HG02981 (cell line): Measurements from ENCODE around the gene TMEM198.

Source experiments
- ATAC-seq: cut with Tn5 transposase; IDR thresholded peaks from one replicate; pipeline ENCODE4 v1.9.1; 2021; ENCODE audit warnings: mild to moderate bottlenecking, moderate library complexity; ENCODE audit not compliant: unreplicated experiment

The TMEM198 gene

DNA sequence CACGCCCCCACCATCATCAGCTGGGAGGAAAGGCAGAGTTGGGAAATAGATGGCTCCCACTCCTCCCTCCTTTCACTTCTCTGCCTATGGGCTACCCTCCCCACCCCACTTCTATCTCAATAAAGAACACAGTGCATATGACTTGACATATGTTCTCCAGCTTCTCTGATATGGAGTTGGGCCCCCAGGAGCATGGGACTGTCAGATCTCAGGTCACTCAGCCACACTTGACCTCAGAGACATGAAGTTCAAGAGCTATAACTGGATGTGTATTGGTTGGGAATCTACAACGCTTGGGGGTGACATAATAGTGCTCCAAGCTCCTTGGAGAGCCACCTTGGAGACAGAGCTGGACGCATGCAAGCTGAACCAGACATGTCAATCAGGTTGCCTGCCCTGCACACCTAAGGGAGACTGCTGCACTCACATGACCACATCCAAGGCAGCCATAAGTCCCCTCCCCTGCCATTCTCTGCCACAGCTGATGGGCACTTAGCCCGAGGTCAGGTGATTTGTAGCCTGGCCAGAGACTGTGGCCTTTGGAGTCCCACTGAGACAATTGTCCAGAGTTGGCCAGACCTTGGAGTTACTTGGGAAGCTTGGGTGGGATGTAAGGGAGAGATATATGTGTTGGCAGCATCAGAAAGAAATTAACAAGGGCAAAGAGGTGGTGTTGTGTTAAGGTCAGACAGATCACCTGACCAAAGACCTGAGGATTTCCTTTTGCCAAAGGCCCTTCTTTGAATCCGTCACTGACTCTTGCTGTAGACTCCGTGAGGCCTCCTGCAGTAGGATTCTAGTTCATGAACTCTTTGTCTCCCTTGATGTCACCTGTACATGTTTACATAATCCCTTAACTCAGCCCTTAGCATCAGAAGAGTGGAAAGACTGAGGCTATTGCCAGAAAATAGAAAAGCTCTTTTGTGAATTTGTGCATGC, 32.0 kb downstream of the TMEM198 start:
- ATAC-seq: no peak

DNA sequence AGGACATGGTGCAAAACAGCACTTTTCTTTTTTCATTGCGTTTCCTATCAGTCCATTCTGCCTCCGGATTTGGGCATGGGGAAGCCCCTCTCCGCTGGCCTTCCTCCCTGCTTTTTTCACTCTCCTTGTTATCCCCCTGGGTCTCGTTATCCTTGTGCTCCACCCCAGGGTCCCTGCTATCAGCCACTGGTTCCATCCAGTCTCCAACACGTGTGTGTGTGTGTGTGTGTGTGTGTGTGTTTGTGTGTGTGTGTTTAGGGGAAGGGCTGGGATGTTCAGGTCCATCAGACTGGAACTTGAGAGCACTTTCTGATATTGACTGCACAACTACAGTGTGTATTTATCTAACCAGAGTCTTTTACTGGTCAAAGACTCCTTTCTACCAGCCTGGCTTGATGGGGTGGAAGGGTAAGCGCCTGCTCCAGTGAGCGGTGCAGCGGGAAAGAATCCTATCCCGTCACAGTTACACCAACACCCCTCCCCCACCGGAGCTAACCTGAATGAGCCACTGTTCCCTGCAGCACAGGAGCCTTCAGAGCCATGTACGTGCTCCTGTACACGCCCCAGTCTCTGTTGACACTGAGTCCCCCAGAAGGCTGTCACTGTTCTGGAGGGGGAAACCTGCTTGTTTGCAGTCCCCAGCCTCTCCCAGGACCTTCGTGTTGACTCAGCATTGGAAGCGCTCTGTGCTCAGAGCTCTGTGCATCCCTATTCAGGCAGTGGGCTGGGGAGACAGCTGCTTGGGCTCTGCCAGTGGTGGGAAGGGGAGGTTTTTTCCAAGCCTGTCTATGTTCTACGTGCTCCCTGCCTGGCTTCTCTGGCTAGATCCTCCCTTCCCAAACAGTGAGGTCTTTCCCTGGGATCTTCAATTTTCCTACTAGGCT, 32.9 kb downstream of the TMEM198 start:
- ATAC-seq: no peak

DNA sequence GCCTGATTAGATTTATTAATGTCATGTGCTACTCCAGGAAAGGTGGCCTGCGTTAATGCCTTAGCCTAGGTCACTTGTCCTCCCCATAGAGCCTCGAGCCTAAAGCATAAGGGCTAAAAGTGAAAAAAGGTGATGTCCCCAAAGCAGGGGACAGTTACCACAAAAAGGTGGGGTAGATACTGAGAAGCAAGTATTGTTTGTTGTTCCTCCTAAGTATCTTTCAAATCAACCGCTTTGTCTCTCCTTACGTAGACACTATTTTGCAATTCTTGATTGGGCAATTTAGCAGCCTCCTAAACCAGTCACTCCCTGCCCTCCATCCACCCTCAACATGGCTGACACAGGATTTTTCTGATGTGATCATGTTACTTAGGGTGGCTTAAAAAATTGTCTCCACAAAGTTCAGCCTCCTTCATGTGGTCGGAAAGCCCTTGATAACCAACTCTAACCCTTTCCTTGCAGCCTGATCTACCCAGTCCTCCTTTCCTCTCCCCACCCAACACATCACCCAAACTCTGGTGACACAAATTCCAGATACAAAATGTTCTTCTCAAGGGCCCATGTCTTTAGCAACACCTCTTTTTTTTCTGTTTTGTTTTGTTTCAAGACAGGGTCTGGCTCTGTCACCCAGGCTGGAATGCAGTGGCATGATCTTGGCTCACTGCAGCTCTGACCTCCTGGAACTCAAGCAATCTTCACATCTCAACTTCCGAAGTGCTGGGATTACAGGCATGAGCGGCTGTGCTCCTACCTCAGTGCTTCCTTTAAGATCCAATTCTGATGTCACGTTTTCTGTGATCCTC, 35.2 kb downstream of the TMEM198 start:
- no peak for ATAC-seq

DNA sequence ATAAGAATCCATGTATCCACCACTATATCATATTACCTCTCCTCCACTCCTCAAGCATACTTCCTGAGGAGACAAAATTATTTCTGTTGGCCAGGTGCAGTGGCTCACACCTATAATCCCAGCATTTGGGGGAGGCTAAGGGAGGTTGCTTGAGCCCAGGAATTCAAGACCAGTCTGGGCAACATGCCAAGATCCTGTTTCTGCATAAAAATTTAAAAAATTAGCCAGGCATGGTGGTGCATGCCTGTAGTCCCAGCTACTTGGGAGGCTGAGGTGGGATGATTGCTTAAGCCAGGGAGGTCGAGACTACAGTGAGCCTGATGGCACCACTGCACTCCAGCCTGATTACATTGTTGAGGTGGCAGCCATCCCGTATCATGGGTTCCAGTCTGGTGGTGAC, 37.5 kb downstream of the TMEM198 start:
- ATAC-seq: no peak

DNA sequence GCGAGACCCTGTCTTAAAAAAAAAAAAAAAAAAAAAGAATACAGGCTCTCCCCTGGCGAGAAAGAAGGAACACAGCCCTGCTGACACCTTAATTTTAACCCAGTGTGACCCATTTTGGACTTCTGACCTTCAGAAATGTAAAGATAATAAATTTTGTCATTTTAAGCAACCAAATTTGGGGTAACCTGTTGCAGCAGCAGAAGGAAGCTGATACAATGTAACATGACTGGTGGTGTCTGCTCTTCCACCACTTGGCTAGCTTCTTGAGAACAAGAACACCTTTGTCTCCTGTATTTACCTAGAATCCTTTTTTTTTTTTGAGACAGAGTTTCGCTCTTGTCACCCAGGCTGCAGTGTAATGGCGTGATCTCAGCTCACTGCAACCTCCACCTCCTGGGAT, 47.3 kb downstream of the TMEM198 start:
- no peak for ATAC-seq

DNA sequence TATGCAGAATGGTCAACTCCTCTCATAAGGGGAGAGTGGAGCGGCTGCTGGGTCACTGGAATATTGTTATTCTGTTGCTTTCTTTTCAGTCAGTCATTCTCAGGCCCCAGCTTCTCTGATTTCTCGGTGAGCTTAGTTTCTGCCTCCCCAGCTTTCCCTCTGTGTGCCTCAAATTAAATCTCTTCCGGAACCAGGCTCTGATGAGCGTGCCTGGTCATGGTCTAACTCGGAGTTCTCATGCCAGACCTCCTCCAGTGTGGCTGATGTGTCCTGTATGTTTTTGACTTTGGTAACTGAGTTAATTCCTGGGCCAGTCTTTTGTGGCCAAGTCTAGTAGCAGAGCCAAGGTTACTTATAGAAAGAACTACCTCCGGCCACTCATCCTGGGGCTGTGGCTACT, 48.9 kb downstream of the TMEM198 start:
- ATAC-seq: no peak

DNA sequence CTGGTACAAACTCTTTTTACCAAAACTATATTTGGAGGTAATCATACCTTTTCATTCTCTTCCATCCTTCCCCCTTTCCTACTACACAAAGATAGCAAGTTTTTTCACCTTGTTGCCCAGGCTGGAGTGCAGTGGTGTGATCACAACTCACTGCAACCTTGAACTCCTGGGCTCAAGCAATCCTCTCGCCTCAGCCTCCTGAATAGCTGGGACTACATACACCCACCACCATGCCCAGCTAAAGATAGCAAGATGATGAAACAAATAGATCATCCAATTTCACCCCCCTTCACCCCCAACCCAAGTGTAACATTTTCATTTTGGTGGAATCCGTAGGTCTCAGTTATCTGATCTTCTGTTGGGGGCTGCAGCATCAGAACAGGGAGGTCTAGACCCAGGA, 49.3 kb downstream of the TMEM198 start:
- no peak for ATAC-seq

DNA sequence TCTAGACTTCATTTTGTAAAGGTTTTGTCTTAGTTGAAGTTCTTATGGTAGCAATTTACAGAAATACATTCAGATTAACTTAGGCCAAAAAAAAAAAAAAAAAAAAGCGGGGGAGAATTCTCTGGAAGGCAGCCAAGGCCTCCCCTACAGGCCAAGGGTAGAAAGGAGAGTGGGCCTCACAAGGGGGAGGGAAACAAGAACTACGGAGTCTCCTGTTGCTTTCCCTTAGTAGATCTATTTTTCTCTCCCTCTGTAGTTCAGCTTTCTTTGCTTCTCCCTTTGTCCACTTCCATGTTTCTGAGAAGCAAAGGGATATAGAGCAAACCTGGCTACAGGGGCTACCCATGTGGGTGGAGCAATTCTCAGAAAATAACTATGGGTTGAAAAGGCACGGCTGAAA, 51.4 kb downstream of the TMEM198 start:
- ATAC-seq: no peak

DNA sequence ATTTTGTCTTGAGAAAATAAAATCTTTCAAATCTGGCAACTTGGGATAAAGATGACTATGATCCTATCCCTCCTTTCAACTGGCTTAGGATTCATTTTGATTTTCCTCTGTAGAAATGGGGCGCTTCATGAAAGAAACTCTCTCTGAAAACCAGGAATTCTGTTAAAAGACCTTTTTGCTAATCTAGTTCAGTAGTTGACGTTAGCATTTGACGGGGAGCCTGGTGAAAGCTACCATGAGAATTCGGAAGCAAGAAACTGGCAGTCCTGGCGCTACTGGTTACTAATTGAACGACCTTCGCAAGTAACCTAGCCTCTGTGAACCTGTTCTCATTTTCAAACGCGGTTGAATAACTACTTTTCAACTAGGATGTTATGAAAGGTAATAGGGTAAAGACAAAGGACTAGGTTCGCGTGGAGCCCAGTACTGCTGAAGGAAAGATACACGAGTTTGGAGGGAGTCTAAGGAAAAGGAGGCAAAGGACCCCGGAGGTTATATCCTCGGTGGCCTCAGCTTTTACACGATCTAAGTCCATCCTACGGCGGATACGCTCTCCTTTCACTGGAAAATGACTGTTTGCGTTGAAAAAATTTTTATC, 53.2 kb downstream of the TMEM198 start:
- ATAC-seq: peak; percentile 0

DNA sequence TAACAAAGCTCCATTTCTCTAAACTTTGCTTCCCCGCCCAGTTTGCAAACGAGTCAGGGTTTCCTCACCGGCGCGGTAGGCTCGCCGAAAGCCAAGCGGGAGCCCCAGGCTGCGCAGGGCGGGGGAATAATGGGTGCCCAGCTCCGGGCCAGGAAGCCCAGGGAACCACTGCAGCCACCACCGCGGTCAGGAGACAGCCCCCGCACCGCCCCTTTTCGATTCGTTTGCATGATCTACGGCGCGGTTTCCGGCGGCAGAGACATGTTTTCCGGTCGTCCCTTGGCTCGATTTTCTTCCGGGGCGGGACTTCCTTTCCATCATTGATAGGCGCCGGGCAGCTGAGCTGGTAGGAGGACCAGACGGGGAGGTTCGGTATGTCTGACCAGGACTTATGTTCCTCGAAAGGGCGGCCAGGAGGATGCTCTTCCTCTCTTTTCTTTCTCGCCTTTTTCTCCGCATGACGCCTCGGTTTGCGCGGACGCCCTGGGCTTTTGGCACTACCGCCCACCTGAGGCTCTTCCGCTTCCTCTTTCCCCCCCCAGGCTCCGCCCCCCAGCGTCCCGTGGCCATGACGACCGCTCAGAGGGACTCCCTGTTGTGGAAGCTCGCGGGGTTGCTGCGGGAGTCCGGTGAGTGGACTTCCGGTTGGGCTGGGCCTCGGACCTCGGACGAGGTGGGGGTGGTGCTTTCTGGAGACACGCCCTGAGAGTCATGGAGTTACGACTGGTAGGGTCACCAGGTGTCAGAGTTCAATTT, 53.9 kb downstream of the TMEM198 start, which contains the start of gene STK11IP:
TSS of gene STK11IP (plus strand) at position 306 of the 756 bp plus-strand sequence. CDS start at position 569, 263 bp downstream.
- ATAC-seq: peak; percentile 91

DNA sequence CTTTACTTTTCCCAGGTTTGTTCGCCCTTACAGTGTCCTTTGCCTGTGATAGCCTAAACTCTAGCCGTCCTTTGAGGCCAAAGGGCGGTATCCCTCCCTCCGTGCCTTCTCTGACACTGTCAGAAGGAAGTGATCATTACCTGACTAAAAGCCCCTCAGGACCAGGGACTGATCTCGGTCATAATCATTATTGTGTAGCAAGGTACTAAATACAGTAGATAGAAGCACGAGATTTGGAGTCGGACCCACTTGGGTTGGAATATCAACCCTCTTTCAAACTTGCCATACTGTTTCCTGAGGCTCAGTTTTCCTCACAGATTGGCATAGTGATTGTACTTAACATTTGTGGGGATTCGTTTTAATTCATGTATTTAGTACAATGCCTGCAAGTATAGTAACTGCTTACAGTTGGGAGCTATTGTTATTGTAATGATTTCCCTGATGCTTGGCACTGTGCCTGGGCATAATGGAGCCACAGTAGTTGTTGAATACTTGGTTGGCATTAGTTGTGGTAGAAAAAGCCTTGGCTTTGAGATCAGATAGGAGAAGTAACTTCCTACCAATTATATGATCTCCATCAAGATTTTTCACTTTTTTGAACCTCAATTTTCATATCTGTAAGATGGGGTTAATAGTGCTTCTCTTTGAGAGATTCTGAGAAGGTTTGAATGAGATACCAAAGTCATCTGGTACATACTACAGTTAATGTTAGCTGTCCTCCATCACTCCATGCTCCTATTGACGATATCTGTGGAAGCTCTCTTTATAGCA, 54.7 kb downstream of the TMEM198 start:
- ATAC-seq: no peak
